ENCODE measurements around the gene LRRC3B. TPM values are rescaled to one million over a fixed set of nuclear protein-coding genes. Genes with fewer than 3 reads are reported as not detected.

LRRC3B gene
- total RNA-seq, 1 experiment from 2014 or later, result not detected

- DNase-seq (ENCODE audit: low read depth), result no peak
Observed at GRCh38 chr3:26630669-26631389, 8.3 kb downstream of the LRRC3B start.

- DNase-seq (ENCODE audit: low read depth), result no peak
Observed at GRCh38 chr3:26631390-26631738, 8.8 kb downstream of the LRRC3B start.

- DNase-seq (ENCODE audit: low read depth), result no peak
Observed at GRCh38 chr3:26634601-26635000, 12.0 kb downstream of the LRRC3B start.

GRCh38 chr3:26636096-26636727, 13.6 kb downstream of the LRRC3B start:
- no peak for DNase-seq (ENCODE audit: low read depth)

GRCh38 chr3:26637698-26638097, 15.1 kb downstream of the LRRC3B start:
- DNase-seq (ENCODE audit: low read depth), result no peak

GRCh38 chr3:26638113-26638512, 15.5 kb downstream of the LRRC3B start:
- no peak for DNase-seq (ENCODE audit: low read depth)

GRCh38 chr3:26639339-26639738, 16.8 kb downstream of the LRRC3B start:
- DNase-seq (ENCODE audit: low read depth), result no peak

- DNase-seq (ENCODE audit: low read depth), result no peak
Observed at GRCh38 chr3:26647078-26647477, 24.5 kb downstream of the LRRC3B start.

- no peak for DNase-seq (ENCODE audit: low read depth)
Observed at GRCh38 chr3:26648461-26648860, 25.9 kb downstream of the LRRC3B start.

GRCh38 chr3:26652164-26652563, 29.6 kb downstream of the LRRC3B start:
- no peak for DNase-seq (ENCODE audit: low read depth)

- DNase-seq (ENCODE audit: low read depth), result no peak
Observed at GRCh38 chr3:26653811-26654425, 31.3 kb downstream of the LRRC3B start.

- no peak for DNase-seq (ENCODE audit: low read depth)
Observed at GRCh38 chr3:26655231-26655630, 32.7 kb downstream of the LRRC3B start.

- DNase-seq (ENCODE audit: low read depth), result no peak
Observed at GRCh38 chr3:26657348-26657976, 34.9 kb downstream of the LRRC3B start.

GRCh38 chr3:26668171-26668570, 45.6 kb downstream of the LRRC3B start:
- no peak for DNase-seq (ENCODE audit: low read depth)

- DNase-seq (ENCODE audit: low read depth), result no peak
Observed at GRCh38 chr3:26668696-26669095, 46.1 kb downstream of the LRRC3B start.

- no peak for DNase-seq (ENCODE audit: low read depth)
Observed at GRCh38 chr3:26675336-26675735, 52.8 kb downstream of the LRRC3B start.

- no peak for DNase-seq (ENCODE audit: low read depth)
Observed at GRCh38 chr3:26681632-26682031, 59.1 kb downstream of the LRRC3B start.

GRCh38 chr3:26682406-26682805, 59.8 kb downstream of the LRRC3B start:
- DNase-seq (ENCODE audit: low read depth), result no peak

GRCh38 chr3:26683902-26684301, 61.3 kb downstream of the LRRC3B start:
- DNase-seq (ENCODE audit: low read depth), result no peak

- no peak for DNase-seq (ENCODE audit: low read depth)
Observed at GRCh38 chr3:26687466-26687865, 64.9 kb downstream of the LRRC3B start.

GRCh38 chr3:26699553-26699952, 77.0 kb downstream of the LRRC3B start:
- no peak for DNase-seq (ENCODE audit: low read depth)

- DNase-seq (ENCODE audit: low read depth), result no peak
Observed at GRCh38 chr3:26703519-26703918, 80.9 kb downstream of the LRRC3B start.

- DNase-seq (ENCODE audit: low read depth), result no peak
Observed at GRCh38 chr3:26704736-26705135, 82.2 kb downstream of the LRRC3B start.

All from RPMI7951 (cell line).